Stromal cell of bone marrow (primary cell): ENCODE measurements around the gene HSPB1.
"Not testable (repeated sequence)": the region's sequence is repeated elsewhere in the genome, so short reads cannot be mapped to it uniquely, and the experiment has no call there.

Source experiments
- DNase-seq: peaks from one replicate; pipeline ENCODE4 v3.0.0-alpha.2; 2012; ENCODE audit warnings: low read depth

HSPB1 gene

DNA sequence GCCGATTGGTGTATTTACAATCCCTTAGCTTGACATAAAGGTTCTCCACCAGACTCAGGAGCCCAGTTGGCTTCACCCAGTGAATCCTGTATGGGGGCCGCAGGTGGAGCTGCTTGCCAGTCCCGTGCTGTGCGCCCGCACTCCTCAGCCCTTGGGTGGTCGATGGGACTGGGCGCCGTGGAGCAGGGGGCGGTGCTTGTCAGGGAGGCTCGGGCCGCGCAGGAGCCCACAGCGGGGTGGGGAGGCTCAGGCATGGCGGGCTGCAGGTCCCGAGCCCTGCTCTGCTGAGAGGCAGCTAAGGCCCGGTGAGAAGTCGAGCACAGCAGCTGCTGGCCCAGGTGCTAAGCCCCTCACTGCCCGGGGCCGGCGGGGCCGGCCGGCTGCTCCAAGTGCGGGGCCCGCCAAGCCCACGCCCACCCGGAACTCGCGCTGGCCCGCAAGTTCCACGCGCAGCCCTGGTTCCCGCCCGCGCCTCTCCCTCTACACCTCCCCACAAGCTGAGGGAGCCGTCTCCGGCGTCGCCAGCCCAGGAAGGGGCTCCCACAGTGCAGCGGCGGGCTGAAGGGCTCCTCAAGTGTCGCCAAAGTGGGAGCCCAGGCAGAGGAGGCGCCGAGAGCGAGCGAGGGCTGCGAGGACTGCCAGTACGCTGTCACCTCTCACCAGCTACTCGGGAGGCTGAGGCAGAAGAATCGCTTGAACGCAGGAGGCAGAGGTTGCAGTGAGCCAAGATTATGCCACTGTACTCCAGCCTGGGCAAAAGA is 7.0 kb downstream of the HSPB1 start:
- not testable (repeated sequence) for DNase-seq

DNA sequence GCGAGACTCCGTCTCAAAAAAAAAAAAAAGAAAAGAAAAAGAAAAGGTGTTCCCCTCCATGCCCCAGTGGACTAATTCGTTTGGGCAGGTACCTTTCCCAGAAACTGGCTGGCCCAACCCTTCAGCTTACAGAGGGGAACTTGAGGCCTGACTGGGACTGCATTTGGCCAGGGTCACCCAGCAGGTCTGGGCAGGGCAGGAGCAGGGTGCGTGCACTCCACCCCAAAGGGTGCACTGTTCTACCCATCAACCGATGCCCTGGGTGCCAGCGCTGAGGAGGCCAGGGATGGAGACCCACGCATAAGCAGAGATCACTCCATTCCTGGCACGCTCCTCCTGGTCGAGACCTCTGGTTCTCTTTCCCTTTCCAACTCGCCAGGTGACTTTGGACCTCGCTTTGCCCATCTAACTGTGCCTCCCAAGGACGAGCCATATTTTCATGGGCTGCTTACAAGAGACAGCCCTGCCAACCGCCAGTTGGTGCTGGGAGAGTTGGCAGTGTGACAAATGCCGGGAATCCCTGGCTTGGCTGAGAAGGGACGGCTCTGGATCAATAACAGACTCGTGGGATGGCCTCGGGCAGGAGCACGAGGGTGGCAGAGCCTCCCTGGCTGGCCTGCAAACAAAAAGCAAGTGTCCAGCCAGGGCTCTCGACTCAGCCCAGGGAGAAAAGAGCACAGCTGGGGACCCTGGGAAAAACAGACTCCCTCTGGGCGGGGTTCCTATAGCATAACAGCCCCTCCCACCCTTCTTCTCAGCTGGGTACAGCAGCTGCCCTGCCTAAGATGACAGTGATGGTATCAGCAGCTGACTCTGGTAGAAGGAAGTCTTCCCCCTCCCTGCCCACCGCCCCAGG is 7.9 kb downstream of the HSPB1 start:
- DNase-seq: no peak

DNA sequence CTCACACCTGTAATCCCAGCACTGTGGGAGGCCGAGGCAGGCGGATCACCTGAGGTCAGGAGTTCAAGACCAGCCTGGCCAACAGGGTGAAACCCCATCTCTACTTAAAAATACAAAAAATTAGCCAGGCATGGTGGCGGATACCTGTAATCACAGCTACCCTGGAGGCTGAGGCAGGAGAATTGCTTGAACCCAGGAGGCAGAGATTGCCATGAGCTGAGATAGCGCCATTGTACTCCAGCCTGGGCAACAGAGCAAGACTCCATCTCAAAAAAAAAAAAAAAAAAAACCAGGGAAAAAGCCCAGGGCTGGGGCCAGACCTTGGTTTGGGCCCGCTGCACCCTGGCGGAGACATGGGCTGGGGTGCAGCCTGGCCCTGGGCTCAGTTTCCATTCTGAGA is 9.4 kb downstream of the HSPB1 start:
- DNase-seq: not testable (repeated sequence)

DNA sequence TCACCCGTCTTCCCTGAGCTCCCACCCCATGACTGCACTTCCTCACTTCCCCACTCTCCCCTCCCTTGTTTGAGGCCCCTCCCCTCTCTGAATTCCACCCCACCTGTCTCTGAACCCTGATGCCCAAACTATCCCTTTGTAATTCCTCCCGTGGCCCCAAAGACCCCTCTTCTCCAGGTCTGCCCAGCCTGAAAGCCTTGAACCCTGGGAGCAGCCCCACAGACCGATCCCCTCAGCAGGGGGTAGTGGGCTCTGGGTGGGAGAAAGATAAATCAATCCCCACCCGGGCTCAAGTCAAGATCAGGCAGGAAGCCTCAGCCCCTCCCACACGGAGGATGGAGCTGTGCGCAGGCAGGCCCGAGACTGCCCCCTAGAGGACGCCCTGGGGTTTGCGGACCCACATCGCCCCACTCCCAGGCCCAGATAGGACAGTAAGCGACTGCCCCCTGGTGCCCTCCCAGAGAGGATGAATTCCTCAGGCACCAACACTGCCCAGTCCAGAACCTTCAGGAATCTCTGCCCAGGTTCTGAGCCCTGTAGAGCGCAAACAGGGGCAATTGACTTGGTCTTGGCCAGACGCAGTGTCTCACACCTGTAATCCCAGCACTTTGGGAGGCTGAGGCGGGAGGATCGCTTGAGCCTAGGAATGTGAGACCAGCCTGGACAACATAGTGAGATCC is 11.7 kb downstream of the HSPB1 start:
- DNase-seq: peak; percentile 78

DNA sequence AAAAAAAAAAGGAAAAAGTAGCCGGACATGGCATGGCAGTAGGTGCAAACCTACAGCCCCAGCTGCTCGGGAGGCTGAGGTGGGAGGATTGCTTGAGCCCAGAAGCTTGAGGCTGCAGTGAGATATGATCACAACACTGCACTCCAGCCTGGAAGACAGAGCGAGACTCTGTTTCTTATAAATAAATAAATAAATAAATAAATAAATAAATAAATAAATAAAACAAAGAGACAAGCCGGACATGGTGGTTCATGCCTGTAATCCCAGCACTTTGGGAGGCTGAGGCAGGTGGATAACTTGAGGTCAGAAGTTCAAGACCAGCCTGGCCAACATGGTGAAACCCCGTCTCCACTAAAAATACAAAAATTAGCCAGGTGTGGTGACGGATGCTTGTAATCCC is 12.3 kb downstream of the HSPB1 start:
- DNase-seq: not testable (repeated sequence)

DNA sequence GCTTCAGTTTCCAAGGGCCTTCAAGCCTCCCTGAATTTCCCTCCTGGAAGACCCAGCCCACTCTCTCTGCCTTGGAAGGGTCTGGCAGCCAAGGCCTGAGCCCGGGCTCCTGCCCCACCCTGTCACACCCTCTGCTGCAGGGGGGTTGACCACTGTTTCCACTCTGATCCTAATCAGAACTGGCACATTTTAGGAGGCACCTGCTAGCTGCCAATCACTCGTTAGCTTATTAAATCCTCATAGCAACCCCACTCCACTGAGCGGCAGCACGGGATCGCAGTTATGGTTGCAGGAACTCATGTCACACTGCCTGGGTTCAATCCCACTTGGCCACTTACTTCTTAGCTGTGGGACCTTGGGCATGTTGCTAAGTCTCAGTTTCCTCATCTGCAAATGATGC is 12.9 kb downstream of the HSPB1 start:
- DNase-seq: no peak

DNA sequence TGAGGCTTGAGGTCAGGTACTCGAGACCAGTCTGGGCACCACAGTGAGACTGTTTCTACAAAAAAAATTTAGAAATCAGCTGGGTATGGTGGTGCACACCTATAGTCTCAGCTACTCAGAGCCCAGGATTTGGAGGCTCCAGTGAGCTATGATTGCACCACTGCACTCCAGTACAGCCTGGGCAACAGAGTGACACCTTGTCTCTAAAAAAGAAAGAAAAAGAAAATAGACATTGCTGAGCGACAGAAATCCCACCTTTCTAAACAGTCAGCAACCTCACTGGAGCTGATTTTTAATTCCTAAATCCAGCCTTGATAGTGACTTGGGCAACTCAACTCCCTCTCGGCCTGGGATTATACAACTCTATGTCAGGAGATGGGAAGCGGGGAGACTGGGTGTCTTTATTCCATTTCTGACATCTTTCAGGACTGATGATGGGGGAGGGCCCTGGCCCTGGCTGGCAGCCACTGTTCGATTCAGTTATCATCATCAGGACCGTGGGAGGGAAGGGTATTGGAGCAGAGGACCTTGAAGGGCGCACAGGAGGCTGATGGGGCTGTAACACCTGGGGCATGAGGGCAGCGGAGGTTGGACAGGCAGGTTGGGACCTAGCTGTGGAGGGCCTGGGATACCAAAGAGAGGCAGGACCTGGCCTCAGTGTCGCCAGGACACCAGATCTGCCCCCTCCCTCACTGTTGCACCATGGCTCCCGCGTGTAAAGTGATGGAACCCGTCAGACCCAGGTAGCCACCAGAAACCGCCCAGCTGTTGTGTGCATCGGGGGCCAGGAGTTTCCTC is 14.7 kb downstream of the HSPB1 start:
- no peak for DNase-seq

DNA sequence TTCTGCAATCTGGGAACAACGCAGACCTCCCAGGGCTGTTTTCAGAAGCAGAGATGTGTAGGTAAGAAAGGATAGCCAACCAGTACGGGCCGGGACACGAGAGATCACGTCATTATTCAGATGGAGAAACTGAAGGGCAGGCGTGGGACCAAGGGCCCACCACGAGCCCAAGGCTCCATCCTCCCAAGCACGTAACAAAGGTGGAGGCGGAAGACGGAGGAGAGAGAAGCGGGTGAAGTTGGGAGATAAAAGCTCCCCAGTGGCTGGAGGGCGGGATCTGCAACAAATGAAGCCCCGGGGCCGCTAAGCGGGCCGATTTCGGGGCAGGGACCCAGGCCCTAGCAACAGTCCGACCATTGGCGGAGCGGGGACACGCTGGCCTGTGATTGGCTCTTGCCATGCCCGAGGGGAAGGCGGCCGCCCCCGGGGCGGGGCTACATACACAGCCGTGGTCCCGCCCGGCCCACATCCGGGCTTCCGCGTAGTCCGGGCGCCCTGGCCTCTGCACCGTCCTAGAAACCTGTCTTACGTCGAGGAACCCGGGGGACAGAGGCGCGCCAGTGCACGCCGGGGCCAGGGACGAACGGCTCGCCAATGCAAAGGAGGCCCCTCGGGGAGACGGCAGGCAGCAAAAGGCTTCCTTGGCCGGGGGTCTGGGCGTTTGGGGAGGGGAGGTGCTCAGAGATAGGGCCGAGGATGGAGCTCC is 15.5 kb downstream of the HSPB1 start:
- peak; percentile 91 for DNase-seq

DNA sequence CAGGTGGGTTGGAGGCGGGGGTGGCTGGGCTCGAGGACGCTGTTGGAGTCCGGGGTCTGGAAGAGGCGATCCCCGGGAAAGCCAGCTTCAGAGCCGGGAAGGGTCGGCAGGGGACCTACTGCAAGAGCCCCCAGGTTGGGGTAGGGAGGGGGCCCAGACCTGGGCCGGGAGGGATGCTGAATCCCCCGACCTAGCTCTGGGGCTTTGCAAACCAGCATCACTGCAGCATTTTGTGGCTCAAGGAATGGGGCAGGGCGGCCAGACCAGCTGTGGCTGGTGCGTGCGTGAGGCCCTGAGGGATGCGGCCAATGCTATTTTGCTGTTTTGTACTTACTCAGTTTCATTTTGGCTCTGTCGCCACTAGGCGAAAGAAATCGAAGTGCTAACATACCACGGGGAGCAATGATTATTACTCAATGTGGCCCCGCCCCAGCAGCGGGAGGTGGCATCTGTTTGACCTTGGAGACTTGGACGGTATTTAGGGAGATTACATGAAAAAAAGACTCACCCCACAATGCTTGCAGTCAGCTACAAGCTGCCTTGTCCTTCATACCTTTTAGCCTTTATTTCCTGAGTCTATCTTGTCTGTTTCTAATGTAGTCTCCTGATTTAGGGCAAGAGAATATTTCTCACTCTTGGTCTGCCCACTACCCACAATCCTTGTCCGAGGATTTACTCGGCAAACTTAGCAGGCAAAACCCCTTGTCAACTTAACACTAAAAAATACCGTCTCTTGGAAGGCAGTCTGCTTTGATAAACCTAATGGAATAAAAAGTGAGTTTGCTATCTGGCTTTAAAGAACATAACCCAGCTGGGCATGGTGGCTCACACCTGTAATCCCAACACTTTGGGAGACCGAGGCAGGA is 16.2 kb downstream of the HSPB1 start:
- DNase-seq: peak; percentile 93

DNA sequence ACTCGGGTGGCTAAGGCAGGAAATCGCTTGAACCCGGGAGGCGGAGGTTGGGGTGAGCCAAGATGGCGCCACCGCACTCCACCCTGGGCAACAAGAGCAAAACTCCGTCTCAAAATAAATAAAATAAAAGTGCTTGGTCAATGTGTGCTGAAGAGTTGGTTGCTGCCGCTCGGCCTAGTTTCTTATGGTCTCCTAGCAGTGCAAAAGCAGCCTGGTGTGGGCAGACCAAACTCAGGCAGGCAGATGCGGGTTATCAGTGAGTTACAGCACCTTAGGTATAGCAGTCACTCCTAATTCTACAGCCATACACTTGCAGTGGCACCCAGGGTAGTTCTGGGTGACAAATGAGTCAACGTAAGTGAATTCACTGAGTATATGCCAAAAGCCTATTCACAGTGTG is 22.6 kb downstream of the HSPB1 start:
- no peak for DNase-seq

DNA sequence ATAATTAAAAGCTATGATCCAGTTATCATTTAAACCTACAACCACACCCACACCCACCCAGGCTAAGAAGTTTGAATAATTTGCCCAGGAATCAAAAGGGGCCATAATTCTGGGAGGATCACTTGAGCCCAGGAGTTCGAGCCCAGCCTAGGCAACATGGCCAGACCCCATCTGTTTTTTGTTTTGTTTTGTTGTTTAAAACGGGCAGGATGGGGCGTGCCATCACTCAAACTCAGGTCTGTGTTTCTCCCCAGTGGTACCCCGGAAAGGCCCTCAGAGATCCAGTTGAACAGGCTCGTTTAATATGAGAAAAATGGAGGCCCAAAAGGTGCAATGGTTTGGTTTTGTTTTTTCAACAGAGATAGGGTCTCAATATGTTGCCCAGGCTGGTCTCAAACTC is 23.3 kb downstream of the HSPB1 start:
- no peak for DNase-seq

DNA sequence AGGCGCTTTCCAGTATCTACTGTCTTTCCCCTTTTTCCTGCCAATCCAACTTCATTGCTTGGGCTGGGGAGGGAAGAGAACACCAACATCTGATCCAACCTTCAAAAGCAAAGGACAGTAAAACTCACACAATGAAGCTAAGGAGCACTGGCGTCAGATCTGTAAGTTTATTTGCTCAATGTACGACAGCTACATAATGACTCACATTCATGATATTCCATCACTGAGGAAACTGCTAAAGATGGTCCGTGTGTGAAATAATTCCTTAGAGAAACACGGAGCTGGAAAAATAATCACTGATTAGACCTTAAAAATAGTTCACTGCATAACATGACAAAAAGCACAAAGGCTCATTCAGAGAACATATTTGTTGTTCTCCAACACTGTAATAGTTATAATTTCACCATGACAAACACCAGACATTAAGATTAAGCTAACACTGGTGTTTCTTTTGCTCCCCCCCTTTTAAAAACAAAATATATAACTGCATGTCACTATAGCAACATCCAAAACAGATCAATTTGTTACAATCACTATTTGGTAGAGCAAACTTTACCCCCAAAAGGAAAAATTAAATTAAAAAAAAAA is 24.3 kb downstream of the HSPB1 start:
- no peak for DNase-seq

DNA sequence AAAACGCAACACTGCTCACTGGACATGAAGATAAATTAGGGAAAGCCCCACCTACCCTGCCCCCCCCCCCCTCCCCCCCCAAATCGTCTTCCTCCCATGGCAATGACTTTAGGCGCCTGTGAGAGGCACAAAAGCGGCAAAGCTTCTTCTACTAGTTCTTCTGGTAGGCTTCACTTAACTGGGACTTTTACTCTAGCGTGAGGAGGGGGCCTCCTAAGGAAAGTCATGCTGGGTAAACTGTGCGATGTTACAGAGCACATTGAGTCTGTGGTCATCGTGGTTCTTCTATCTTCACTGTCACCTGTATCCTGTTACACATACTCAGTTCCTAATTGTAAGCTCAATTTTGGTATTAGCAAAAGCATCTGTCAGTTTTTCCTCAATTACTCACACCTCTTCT is 25.1 kb downstream of the HSPB1 start:
- no peak for DNase-seq

DNA sequence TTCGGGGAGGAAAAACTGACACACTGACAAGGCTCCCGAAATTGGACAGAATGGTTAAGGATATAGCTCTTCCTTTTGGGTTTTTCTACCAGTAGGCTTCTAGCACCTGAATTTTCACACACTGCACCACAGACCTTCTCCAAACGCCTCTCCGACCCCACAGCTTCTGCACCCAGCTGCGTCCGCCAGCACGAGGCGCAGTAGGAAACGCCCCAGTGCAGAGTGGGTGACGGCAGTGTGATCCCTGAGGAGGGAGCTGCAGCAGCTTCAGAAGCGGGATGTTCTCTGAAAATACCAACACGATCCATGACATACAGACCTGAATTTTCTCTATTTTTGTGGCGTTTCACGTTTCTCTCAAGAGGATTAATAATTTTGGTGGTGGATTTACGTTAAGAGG is 25.9 kb downstream of the HSPB1 start:
- no peak for DNase-seq

DNA sequence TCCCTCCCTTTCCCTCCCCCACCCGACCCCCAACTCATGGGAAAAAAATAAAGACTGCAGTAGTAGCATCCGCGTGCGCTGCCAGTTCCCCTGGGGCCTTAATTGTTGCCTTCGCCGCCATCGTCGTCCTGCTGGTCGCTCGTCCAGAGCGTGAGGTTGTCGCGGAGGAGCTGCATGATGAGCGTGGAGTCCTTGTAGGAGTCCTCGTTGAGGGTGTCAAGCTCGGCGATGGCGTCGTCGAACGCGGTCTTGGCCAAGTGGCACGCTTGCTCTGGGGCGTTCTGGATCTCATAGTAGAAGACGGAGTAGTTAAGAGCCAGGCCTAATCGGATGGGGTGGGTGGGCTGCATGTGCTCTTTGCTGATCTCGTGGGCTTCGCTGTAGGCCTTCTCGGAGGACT is 27.0 kb downstream of the HSPB1 start:
- no peak for DNase-seq

DNA sequence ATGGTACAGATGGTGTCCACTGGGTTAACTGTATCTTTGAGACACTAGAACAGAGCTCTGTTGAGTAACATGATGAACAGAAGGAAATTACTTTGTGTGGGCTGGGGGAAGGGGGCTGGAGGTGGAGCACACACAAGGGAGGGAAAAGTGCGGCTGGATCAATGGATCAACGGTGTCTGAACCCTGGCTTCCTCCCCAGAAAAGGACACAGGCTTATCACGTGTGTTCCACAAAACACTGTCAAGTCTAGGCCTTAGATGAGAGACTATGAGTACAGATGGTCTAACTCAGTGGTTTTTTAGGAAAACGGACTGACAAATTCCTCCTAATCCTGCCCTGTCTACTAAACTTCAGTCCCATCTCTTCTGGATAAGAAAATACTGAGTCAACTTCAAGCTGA is 27.8 kb downstream of the HSPB1 start:
- no peak for DNase-seq

DNA sequence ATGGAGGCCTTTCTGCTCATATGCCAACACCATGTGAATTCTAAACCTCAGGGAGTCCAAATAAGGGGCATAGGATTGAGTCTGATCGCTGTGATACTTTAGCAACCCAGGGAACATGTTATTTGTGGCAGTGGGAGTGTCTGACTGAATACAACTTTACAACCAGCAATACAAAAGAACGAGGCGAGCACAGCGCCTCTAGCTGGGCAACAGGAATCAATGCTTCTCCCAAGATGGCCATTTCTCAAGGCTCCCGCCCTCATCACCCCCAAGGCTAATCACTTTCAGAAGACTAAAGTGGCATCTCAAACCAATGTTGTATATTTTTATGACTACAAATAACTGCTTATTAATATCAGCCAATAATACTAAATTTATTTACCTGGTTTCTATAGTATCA is 28.2 kb downstream of the HSPB1 start:
- DNase-seq: no peak

DNA sequence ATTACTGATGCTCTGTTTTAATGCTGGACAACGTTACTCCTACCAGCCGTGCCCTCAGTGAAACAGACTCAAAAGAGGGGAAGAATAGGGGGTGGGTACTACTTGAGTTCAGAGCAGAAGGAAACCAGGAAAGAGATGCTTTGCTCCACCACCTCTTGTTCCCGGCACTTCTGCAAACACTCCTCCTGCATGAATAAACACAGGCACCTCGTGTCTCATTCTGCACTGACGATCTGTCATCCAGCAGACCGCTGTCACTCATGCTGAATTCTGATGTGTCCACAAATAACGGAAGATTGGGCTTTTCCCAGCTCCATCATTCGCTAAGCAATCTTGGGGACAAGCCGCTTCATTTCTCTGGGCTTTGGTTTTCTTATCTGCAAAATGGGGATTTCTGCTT is 29.6 kb downstream of the HSPB1 start:
- DNase-seq: no peak

DNA sequence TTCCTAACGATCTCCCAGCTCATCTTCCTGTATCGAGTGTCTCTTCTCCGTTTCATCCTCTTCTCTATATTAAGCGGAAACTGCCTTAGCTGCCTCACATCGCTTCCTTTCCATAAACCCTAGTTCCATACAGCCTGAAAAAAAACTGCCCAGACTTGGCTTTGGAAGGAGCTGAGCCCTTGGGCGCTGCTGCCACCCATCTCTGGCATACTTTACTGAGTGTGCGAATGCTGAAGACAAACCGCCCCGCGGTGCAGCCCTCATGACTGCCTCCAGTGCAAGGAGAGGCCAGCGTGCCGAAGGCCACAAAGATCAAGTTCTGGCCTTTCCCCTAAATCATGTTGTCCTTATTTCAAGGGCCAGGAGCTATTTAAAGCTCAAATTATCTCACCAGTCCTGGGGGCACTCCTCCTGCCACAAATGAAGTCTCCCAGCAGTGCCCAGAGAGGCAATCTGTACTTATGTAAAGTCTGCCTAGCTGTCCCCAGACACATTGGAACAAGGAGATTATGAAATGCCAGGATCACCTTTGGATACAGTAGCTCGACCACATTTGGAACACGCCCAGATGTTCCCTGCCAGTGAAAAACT is 31.1 kb downstream of the HSPB1 start:
- no peak for DNase-seq
